K562 (cell line): ENCODE results near the gene RALB. TPM values are rescaled to one million over a fixed set of nuclear protein-coding genes. Genes with fewer than 3 reads are reported as not detected.
A peak's percentile ranks its signal among the peaks of the same experiment; 100 is the strongest.

Source experiments
- ATAC-seq: fragments of 200-7000 bp; cut with Tn5 transposase; 3 replicates; pipeline ENCODE4 v1.9.1; 2020; ENCODE audit warnings: moderate library complexity
- BruUV-seq: library from RNA; stranded (reverse); fragments of 400-500 nt; replicated peaks from 2 replicates; lab custom pipeline; 2021; lab: Mats Ljungman, UMichigan
- CTCF ChIA-PET: fragments of 300-600 bp; formaldehyde crosslinking; extraction: SDS; loops from one replicate; lab custom pipeline; 2021; ENCODE audit warnings: low intra/inter-chr PET ratio; lab: Yijun Ruan, JAX
- POLR2A ChIA-PET: fragments of 300-600, 350-650 bp; sonication (Branson Sonifier 250); formaldehyde crosslinking; extraction: SDS; loops from one replicate; lab custom pipeline; 2021; ENCODE audit warnings: antibody characterized with exemption, inconsistent platforms; lab: Yijun Ruan, JAX
- DNase-seq, 4 experiments: peaks; one replicate each; pipeline versions ENCODE4 v3.0.0 to v3.0.0-alpha.2; 2011 to 2018; ENCODE audit warnings: low spot score in 3 of 4, mixed read lengths in 3 of 4; ENCODE audit errors: extremely low read depth in 1 of 4
- FAIRE-seq: peaks from 2 replicates; lab custom pipeline; 2011; peaks lifted over from hg19 to GRCh38; lab: Jason Lieb, UNC
- H2AFZ ChIP-seq: 2 replicates; pipeline ENCODE4 v1.6.0; 2011; ENCODE audit warnings: low read depth, low read length, control low read depth, inconsistent platforms
- H3K27ac ChIP-seq: fragments of 200-600 bp; 3 replicates; pipeline ENCODE4 v1.8.0; 2011; ENCODE audit warnings: low read depth, mild to moderate bottlenecking, control low read depth, inconsistent platforms, low read length, moderate library complexity, mixed read lengths; ENCODE audit errors: extremely low read depth
- H3K27me3 ChIP-seq, 2 experiments: fragments of 300-600 bp in 1 of 2; 2 replicates in 1 of 2; 3 replicates in 1 of 2; pipeline versions ENCODE4 v1.6.0 to v1.8.0; 2011; ENCODE audit warnings: inconsistent platforms in 2 of 2, low read length in 2 of 2, mild to moderate bottlenecking in 1 of 2, mixed read lengths in 1 of 2, moderate library complexity in 1 of 2; ENCODE audit not compliant: control insufficient read depth in 2 of 2, insufficient read depth in 2 of 2
- H3K36me3 ChIP-seq: fragments of 300-600 bp; 3 replicates; pipeline ENCODE4 v1.8.0; 2011; ENCODE audit warnings: mild to moderate bottlenecking, low read length, inconsistent platforms; ENCODE audit not compliant: control insufficient read depth, insufficient read depth
- H3K4me1 ChIP-seq, 2 experiments: fragments of 200-600 bp in 1 of 2; replicated peaks in 1 of 2; 2 replicates in 1 of 2; 3 replicates in 1 of 2; pipeline versions ENCODE4 v1.5.1 to v1.8.0; 2011; ENCODE audit warnings: inconsistent platforms in 2 of 2, low read length in 2 of 2, mild to moderate bottlenecking in 1 of 2, mixed read lengths in 1 of 2, moderate library complexity in 1 of 2; ENCODE audit not compliant: control insufficient read depth in 2 of 2, insufficient read depth in 2 of 2
- H3K4me2 ChIP-seq: 2 replicates; pipeline ENCODE4 v1.6.1; 2011; ENCODE audit warnings: low read length, control low read depth, inconsistent platforms, mixed read lengths; ENCODE audit not compliant: insufficient read depth
- H3K4me3 ChIP-seq: fragments of 200-600 bp; sonication (generic), shearing (Covaris generic); 2 replicates; pipeline ENCODE4 v1.5.1; 2016; ENCODE audit warnings: control low read depth, inconsistent platforms
- H3K79me2 ChIP-seq: fragments of 200-600 bp; 3 replicates; pipeline ENCODE4 v1.8.0; 2011; ENCODE audit warnings: low read length, inconsistent platforms; ENCODE audit not compliant: control insufficient read depth, insufficient read depth
- H3K9ac ChIP-seq, 2 experiments: 2 replicates each; pipeline versions ENCODE4 v1.6.0 to v1.6.1; 2011; ENCODE audit warnings: low read depth in 2 of 2, low read length in 2 of 2, control low read depth in 1 of 2, inconsistent platforms in 1 of 2, mild to moderate bottlenecking in 1 of 2, mixed read lengths in 1 of 2; ENCODE audit not compliant: insufficient read depth in 1 of 2
- H3K9me1 ChIP-seq: one replicate; pipeline ENCODE4 v1.6.0; 2011; ENCODE audit warnings: inconsistent platforms, mild to moderate bottlenecking, low read length, moderate library complexity; ENCODE audit not compliant: control insufficient read depth, insufficient read depth
- H3K9me3 ChIP-seq: replicated peaks from 2 replicates; pipeline ENCODE4 v1.5.1; 2011; ENCODE audit warnings: low read depth, low read length, inconsistent platforms; ENCODE audit not compliant: control insufficient read depth, insufficient read depth
- H4K20me1 ChIP-seq: replicated peaks from 2 replicates; pipeline ENCODE4 v1.6.1; 2011; ENCODE audit warnings: low read length, inconsistent platforms, mixed read lengths; ENCODE audit not compliant: control insufficient read depth, insufficient read depth
- ARHGAP35 ChIP-seq: fragments of 450-650 bp; IDR thresholded peaks from 2 replicates; pipeline ENCODE4 v1.6.1; 2018; ENCODE audit not compliant: partially characterized antibody
- BHLHE40 ChIP-seq: IDR thresholded peaks from 2 replicates; pipeline ENCODE4 v1.6.1; 2011; ENCODE audit warnings: low read length, improper control_type of control experiment
- CCNT2 ChIP-seq: IDR thresholded peaks from 2 replicates; pipeline ENCODE4 v1.6.1; 2011; ENCODE audit warnings: borderline replicate concordance, low read depth, mild to moderate bottlenecking, moderate library complexity, mixed read lengths, low read length; ENCODE audit not compliant: insufficient read length; ENCODE audit errors: extremely low read depth
- CEBPB ChIP-seq: fragments of 450-650 bp; IDR thresholded peaks from 2 replicates; pipeline ENCODE4 v1.6.1; 2016; ENCODE audit warnings: missing genetic modification characterization, missing compliant biosample characterization
- CREM ChIP-seq: IDR thresholded peaks from 2 replicates; pipeline ENCODE4 v1.6.1; 2014; ENCODE audit warnings: antibody characterized with exemption, low read depth
- CTBP1 ChIP-seq: fragments of 450-650 bp; IDR thresholded peaks from 2 replicates; pipeline ENCODE4 v1.6.1; 2016; ENCODE audit warnings: borderline replicate concordance
- ZNF3 ChIP-seq: fragments of 250-450 bp; sonication (Bioruptor Pico); IDR thresholded peaks from 2 replicates; pipeline ENCODE4 v1.5.0; 2021; ENCODE audit warnings: mild to moderate bottlenecking, moderate library complexity
- WGBS: fragments of 100-300 bp; shearing (Covaris generic); methylation state at CpG from one replicate; pipeline ENCODE4 v1.1.6; 2016; ENCODE audit warnings: low coverage, mixed read lengths; ENCODE audit not compliant: insufficient coverage; ENCODE audit errors: missing lambda C conversion rate; 5-methylcytosine and 5-hydroxymethylcytosine counted together
- in situ Hi-C: fragments of 300-500 bp; cut with MboI; formaldehyde crosslinking; loops from 4 replicates; pipeline ENCODE4 v1.15.0; 2018; ENCODE audit warnings: inconsistent platforms, mixed read lengths
- intact Hi-C: fragments of 100-400 bp; cut with micrococcal nuclease; formaldehyde crosslinking; loops from 2 replicates; pipeline ENCODE4 v1.14.2; 2022
- polyA plus RNA-seq, 8 experiments: library from polyadenylated mRNA; depleted of rRNA in 4 of 8; stranded (reverse) in 5 of 8; unstranded in 3 of 8; fragments of >200 nt; fragmentation: Nextera tagmentation in 2 of 8; fragmentation: Illumina TruSeq in 1 of 8; extraction: Ambion mirVana in 2 of 8; extraction: Trizol in 1 of 8; gene quantifications; 2 replicates each; pipeline versions ENCODE4 v1.2.1 to v1.2.3, GENCODE V29; 2011 to 2014; ENCODE audit warnings: inconsistent platforms in 1 of 8, missing spikeins in 1 of 8
- total RNA-seq, 7 experiments: library from RNA; depleted of rRNA in 6 of 7; stranded (reverse); fragments of >200 nt in 6 of 7; fragmentation: Illumina TruSeq in 2 of 7; extraction: Trizol in 2 of 7; gene quantifications; 2 replicates each; pipeline versions ENCODE4 v1.2.1 to v1.2.3, GENCODE V29; 2011 to 2021; ENCODE audit warnings: low replicate concordance in 1 of 7
- TF ChIP-seq, protein P1 (sequence below): sonication (generic); formaldehyde crosslinking; IDR thresholded peaks from 2 replicates; pipeline ENCODE4 v1.8.0; 2022; ENCODE audit warnings: mild to moderate bottlenecking, missing genetic modification reagents
- TF ChIP-seq, protein P2 (sequence below), 2 experiments: IDR thresholded peaks; 2 replicates each; pipeline ENCODE4 v1.6.1; 2011; ENCODE audit warnings: borderline replicate concordance in 1 of 2, control low read depth in 1 of 2, low read depth in 1 of 2, low read length in 1 of 2, mild to moderate bottlenecking in 1 of 2, mixed read lengths in 1 of 2, moderate library complexity in 1 of 2; ENCODE audit not compliant: insufficient read depth in 1 of 2, insufficient read length in 1 of 2, poor library complexity in 1 of 2, severe bottlenecking in 1 of 2; ENCODE audit errors: extremely low read depth in 1 of 2
- TF ChIP-seq, protein P3 (sequence below): sonication (generic); formaldehyde crosslinking; IDR thresholded peaks from 2 replicates; pipeline ENCODE4 v1.8.0; 2022; ENCODE audit warnings: missing genetic modification reagents, mild to moderate bottlenecking, moderate library complexity, borderline replicate concordance

Gene RALB
- total and polyA plus RNA-seq, 9 of the 15 experiments (the other 6 are each of a cell fraction or from before 2014, with no cell fraction given) = 14.8 to 65.6 (median 38.4) TPM

DNA sequence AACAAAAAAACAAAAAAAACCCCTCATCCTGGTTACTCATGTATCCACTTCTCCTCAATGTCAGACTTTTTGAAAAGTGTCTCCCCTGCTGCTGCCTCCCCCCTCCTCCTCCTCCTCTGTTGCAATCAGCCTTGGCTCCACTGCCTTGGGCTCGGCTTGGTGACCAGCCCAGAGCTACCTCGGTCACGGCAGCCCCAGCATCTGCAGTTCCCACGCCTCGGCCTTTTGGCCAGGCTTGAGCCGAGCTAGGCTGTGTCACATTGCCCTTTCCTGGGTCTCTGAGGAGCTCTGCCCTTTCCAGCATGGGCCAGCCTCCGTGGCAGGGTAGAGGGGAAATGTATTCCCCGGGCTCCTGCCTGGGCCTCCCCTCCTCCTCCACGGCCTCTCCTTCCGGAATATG, 70.6 kb downstream of the RALB start:
- no peak overlapping the region for H3K27ac ChIP-seq
- TF ChIP-seq CCNT2 (no peak), CEBPB (tag) (peak; percentile 50; the same call in 1 of the 2 replicates)
- no peaks in the 10 kb centered on the region for H3K9me1 ChIP-seq
- H3K36me3 ChIP-seq = no peaks in the 10 kb centered on the region
- FAIRE-seq (no peak), DNase-seq (no peak), ATAC-seq (no peak)
- peaks cover 49 to 82% of the 10 kb centered on the region in 2 experiments for H3K27me3 ChIP-seq
- H3K79me2 ChIP-seq = no peaks in the 10 kb centered on the region
- H2AFZ ChIP-seq = no peak overlapping the region
- WGBS = 3% methylated on average over 10 of the region's 10 CpGs
- peaks cover 19% of the 10 kb centered on the region; the same call in 1 of the 2 replicates for H4K20me1 ChIP-seq
- ChIA-PET CTCF (no interaction called here), POLR2A (interaction anchor here (0.6 to 1.1 kb wide), 4 partner anchors 10 to 234 kb away, joined by 3 to 5 read pairs (median 5); no protein-coding TSS in a partner anchor)
- H3K9me3 ChIP-seq = no peaks in the 10 kb centered on the region
- in situ Hi-C loops (no loop called here), intact Hi-C loops (no loop called here)
- H3K4me1 ChIP-seq = peaks cover 10 to 14% of the 10 kb centered on the region in 2 experiments; a peak in 4 of 5 replicates
- H3K9ac ChIP-seq = peak overlapping the region in 1 of 2 experiments; percentile 35; a peak in 2 of 4 replicates
- no peak overlapping the region for H3K4me2 ChIP-seq
- H3K4me3 ChIP-seq = no peak overlapping the region
- no TSS peak for BruUV-seq

DNA sequence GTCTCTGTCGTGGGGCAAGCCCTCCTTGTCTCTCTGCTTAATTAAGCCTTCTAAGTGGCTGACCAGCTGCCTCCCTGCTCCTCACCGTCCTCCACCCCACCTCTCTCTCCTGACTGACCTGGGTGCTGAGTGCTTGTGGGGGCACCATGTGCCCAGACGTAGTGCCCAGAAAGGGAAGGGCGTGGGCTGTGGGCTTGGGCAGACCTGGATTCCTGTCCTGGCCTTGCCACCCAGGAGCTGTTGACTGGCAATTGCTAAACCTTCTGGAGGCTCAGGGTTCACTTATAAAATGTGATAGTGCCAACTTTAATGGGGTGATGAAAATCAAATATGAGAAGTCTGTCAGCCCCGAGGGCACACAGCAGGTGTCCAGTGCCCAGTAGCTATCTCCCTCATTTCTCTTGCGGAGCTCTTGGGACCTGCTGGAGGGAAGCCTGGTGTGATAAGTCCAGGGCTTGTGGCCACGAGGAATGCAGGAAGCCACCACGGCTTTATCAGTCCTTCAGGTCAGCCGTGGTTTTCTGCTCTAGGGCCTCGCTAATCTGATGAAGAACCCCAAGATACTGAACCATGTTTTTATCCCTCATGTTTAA, 71.3 kb downstream of the RALB start:
- ATAC-seq (peak; percentile 59), FAIRE-seq (peak; percentile 64), DNase-seq (peak; percentile 27 to 46 (median 34))
- Histone ChIP-seq H3K9me3 (no peaks in the 10 kb centered on the region), H3K4me2 (no peak overlapping the region), H3K79me2 (no peaks in the 10 kb centered on the region), H3K36me3 (no peaks in the 10 kb centered on the region), H3K27me3 (peaks cover 50 to 82% of the 10 kb centered on the region in 2 experiments), H3K9ac (no peak overlapping the region), H3K9me1 (no peaks in the 10 kb centered on the region), H3K4me3 (no peak overlapping the region), H4K20me1 (peaks cover 19% of the 10 kb centered on the region; the same call in 1 of the 2 replicates), H2AFZ (no peak overlapping the region), H3K4me1 (peaks cover 10 to 14% of the 10 kb centered on the region in 2 experiments; a peak in 4 of 5 replicates), H3K27ac (no peak overlapping the region)
- ChIA-PET CTCF (no interaction called here), POLR2A (interaction anchor here (0.6 to 1.1 kb wide), 4 partner anchors 11 to 234 kb away, joined by 3 to 5 read pairs (median 5); no protein-coding TSS in a partner anchor)
- no TSS peak for BruUV-seq
- in situ Hi-C loops (no loop called here), intact Hi-C loops (no loop called here)
- WGBS = 0% methylated on average over 10 of the region's 10 CpGs
- no peak for TF ChIP-seq ZNF3
- 0 out of 2 replicates have a peak, but pooled peaks have one; percentile 7 for TF ChIP-seq CREM
- peak; percentile 55; the same call in 1 of the 2 replicates for TF ChIP-seq CTBP1
- TF ChIP-seq, protein P1, sequence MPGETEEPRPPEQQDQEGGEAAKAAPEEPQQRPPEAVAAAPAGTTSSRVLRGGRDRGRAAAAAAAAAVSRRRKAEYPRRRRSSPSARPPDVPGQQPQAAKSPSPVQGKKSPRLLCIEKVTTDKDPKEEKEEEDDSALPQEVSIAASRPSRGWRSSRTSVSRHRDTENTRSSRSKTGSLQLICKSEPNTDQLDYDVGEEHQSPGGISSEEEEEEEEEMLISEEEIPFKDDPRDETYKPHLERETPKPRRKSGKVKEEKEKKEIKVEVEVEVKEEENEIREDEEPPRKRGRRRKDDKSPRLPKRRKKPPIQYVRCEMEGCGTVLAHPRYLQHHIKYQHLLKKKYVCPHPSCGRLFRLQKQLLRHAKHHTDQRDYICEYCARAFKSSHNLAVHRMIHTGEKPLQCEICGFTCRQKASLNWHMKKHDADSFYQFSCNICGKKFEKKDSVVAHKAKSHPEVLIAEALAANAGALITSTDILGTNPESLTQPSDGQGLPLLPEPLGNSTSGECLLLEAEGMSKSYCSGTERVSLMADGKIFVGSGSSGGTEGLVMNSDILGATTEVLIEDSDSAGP (CRISPR knock-in tag) = no peak
- no peak for TF ChIP-seq ARHGAP35
- TF ChIP-seq BHLHE40 = 0 out of 2 replicates have a peak, but pooled peaks have one; percentile 31
- TF ChIP-seq, protein P2, sequence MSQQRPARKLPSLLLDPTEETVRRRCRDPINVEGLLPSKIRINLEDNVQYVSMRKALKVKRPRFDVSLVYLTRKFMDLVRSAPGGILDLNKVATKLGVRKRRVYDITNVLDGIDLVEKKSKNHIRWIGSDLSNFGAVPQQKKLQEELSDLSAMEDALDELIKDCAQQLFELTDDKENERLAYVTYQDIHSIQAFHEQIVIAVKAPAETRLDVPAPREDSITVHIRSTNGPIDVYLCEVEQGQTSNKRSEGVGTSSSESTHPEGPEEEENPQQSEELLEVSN (IDR thresholded peaks at IDR 0.05; ENCODE audit: borderline replicate concordance in 1 of 2, extremely low read depth in 1 of 2, insufficient read depth in 1 of 2, insufficient read length in 1 of 2, low read depth in 1 of 2, low read length in 1 of 2, poor library complexity in 1 of 2, severe bottlenecking in 1 of 2) = peak in 1 of 2 experiments; percentile 26
- TF ChIP-seq, protein P3, sequence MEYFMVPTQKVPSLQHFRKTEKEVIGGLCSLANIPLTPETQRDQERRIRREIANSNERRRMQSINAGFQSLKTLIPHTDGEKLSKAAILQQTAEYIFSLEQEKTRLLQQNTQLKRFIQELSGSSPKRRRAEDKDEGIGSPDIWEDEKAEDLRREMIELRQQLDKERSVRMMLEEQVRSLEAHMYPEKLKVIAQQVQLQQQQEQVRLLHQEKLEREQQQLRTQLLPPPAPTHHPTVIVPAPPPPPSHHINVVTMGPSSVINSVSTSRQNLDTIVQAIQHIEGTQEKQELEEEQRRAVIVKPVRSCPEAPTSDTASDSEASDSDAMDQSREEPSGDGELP (CRISPR knock-in tag) = 0 out of 2 replicates have a peak, but pooled peaks have one; percentile 22
